ENCODE results near the gene ZNF619. TPM values are rescaled to one million over a fixed set of nuclear protein-coding genes. Genes with fewer than 3 reads are reported as not detected.

Gene ZNF619
- total and polyA plus RNA-seq, 7 experiments from 2014 or later: 2.9 to 13.9 (median 6.2) TPM

- intact Hi-C loops (cut with micrococcal nuclease): no loop called here
- H3K4me1 Mint-ChIP-seq: peaks cover 13 to 27% (median 26%) of the 10 kb centered on the region in 7 donors
- peaks cover 13 to 20% of the 10 kb centered on the region in 2 donors for H3K4me1 ChIP-seq (ENCODE audit: control insufficient read depth in 2 of 2, insufficient read depth in 2 of 2, low read length in 2 of 2)
- CTCF ChIA-PET: no interaction called here
- H3K27me3 Mint-ChIP-seq: no peaks in the 10 kb centered on the region
- H3K36me3 Mint-ChIP-seq: peaks cover 8 to 43% (median 25%) of the 10 kb centered on the region in 5 donors
- POLR2A ChIA-PET: interaction anchor here (1.2 kb wide), 1 partner anchor 7 kb away, joined by 7 read pairs; no protein-coding TSS in a partner anchor
- no peaks in the 10 kb centered on the region for H3K27me3 ChIP-seq (ENCODE audit: control insufficient read depth in 2 of 2, insufficient read depth in 2 of 2, low read length in 2 of 2)
- peak overlapping the region in 1 of 9 donors; percentile 31 for H3K27ac Mint-ChIP-seq
- H3K9me3 ChIP-seq (ENCODE audit: control insufficient read depth in 2 of 3, low read length in 3 of 3): no peaks in the 10 kb centered on the region
- ATAC-seq (no peak), DNase-seq (no peak)
- H3K4me3 Mint-ChIP-seq: no peak overlapping the region
- no peak overlapping the region for H3K27ac ChIP-seq (ENCODE audit: low read depth, low read length)
- no peak overlapping the region for H3K4me3 ChIP-seq (ENCODE audit: low read length)
- peaks cover 0 to 2% (median 0%) of the 10 kb centered on the region in 11 donors for H3K9me3 Mint-ChIP-seq
- peaks cover 0 to 15% (median 4%) of the 10 kb centered on the region in 3 experiments for H3K36me3 ChIP-seq (ENCODE audit: control insufficient read depth in 2 of 3, insufficient read depth in 3 of 3, low read length in 3 of 3)
Observed at GRCh38 chr3:40468018-40468417, 8.9 kb upstream of the ZNF619 start.

- Mint-ChIP-seq H3K9me3 (no peaks in the 10 kb centered on the region), H3K4me1 (peaks cover 0 to 4% (median 0%) of the 10 kb centered on the region in 7 donors), H3K27ac (no peak overlapping the region), H3K36me3 (peaks cover 0 to 19% (median 7%) of the 10 kb centered on the region in 5 donors), H3K4me3 (no peak overlapping the region), H3K27me3 (no peaks in the 10 kb centered on the region)
- H3K27me3 ChIP-seq (ENCODE audit: control insufficient read depth in 2 of 2, insufficient read depth in 2 of 2, low read length in 2 of 2): no peaks in the 10 kb centered on the region
- H3K36me3 ChIP-seq (ENCODE audit: control insufficient read depth in 2 of 3, insufficient read depth in 3 of 3, low read length in 3 of 3): peaks cover 0 to 4% (median 4%) of the 10 kb centered on the region in 3 experiments
- ChIA-PET CTCF (no interaction called here), POLR2A (interaction anchor here (1.0 kb wide), 1 partner anchor 14 kb away, joined by 4 read pairs; the partner anchor contains the start of gene RPL14)
- ATAC-seq (no peak), DNase-seq (no peak)
- no peak overlapping the region for H3K27ac ChIP-seq (ENCODE audit: low read depth, low read length)
- no peaks in the 10 kb centered on the region for H3K4me1 ChIP-seq (ENCODE audit: control insufficient read depth in 2 of 2, insufficient read depth in 2 of 2, low read length in 2 of 2)
- H3K9me3 ChIP-seq (ENCODE audit: control insufficient read depth in 2 of 3, low read length in 3 of 3): no peaks in the 10 kb centered on the region
- intact Hi-C loops (cut with micrococcal nuclease): no loop called here
- no peak overlapping the region for H3K4me3 ChIP-seq (ENCODE audit: low read length)
Observed at GRCh38 chr3:40470701-40471100, 6.2 kb upstream of the ZNF619 start.

DNA sequence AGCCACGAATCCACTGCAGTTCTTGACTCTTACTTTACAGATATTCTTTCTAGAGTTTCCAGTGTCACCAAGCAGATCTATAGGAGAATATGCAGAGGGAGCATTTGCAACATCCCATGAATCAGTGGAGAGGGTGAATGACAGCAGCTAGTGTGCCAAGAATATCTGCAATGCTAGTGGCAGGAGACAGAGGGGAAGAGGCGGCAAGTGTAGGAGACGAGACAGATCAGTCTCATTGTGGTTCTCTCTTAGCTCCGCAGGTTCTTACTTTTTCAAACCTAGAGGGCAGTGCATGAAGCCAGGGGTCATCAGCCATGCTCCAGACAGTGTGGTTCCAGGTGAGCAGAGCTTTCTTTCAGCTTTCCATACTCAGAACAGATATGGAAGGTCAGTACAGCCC, 744 bp downstream of the ZNF619 start:
- ChIA-PET POLR2A (interaction anchor here (1.0 to 4.1 kb wide), 4 partner anchors 13 to 46 kb away, joined by 5 to 23 read pairs (median 8); partner anchors contain the start of genes RPL14 and ZNF620), CTCF (interaction anchor here (1.0 kb wide), 1 partner anchor 169 kb away, joined by 3 read pairs; no protein-coding TSS in a partner anchor)
- H3K27ac Mint-ChIP-seq: peak overlapping the region; percentile 61 to 97 (median 90)
- peaks cover 10 to 31% (median 18%) of the 10 kb centered on the region in 5 donors for H3K36me3 Mint-ChIP-seq
- no peaks in the 10 kb centered on the region for H3K27me3 Mint-ChIP-seq
- no peaks in the 10 kb centered on the region for H3K9me3 Mint-ChIP-seq
- H3K27me3 ChIP-seq (ENCODE audit: control insufficient read depth in 2 of 2, insufficient read depth in 2 of 2, low read length in 2 of 2): no peaks in the 10 kb centered on the region
- H3K27ac ChIP-seq (ENCODE audit: low read depth, low read length): peak overlapping the region; percentile 80
- H3K4me3 ChIP-seq (ENCODE audit: low read length): peak overlapping the region; percentile 82
- H3K4me1 ChIP-seq (ENCODE audit: control insufficient read depth in 2 of 2, insufficient read depth in 2 of 2, low read length in 2 of 2): peaks cover 7 to 12% of the 10 kb centered on the region in 2 donors
- H3K4me1 Mint-ChIP-seq: peaks cover 19 to 44% (median 39%) of the 10 kb centered on the region in 7 donors
- peaks cover 0 to 7% (median 0%) of the 10 kb centered on the region in 3 experiments for H3K36me3 ChIP-seq (ENCODE audit: control insufficient read depth in 2 of 3, insufficient read depth in 3 of 3, low read length in 3 of 3)
- DNase-seq (no peak), ATAC-seq (no peak)
- H3K9me3 ChIP-seq (ENCODE audit: control insufficient read depth in 2 of 3, low read length in 3 of 3): no peaks in the 10 kb centered on the region
- intact Hi-C loops (cut with micrococcal nuclease): loop anchor here (1.0 kb wide), 6 partner anchors 20 to 1485 kb away; partner anchors contain the start of genes RPL14 (in 2 of the 2), ZNF620 (in 2 of the 2), ZNF621 (in 2 of the 2) and EIF1B (in 1 of the 2)
- peak overlapping the region; percentile 84 to 97 (median 89) for H3K4me3 Mint-ChIP-seq

GRCh38 chr3:40487172-40487571, 10.2 kb downstream of the ZNF619 start:
- Histone ChIP-seq H3K4me1 (ENCODE audit: control insufficient read depth in 2 of 2, insufficient read depth in 2 of 2, low read length in 2 of 2) (peaks cover 0 to 11% of the 10 kb centered on the region in 2 donors), H3K27ac (ENCODE audit: low read depth, low read length) (no peak overlapping the region), H3K9me3 (ENCODE audit: control insufficient read depth in 2 of 3, low read length in 3 of 3) (peaks cover 0 to 18% (median 10%) of the 10 kb centered on the region in 3 experiments), H3K36me3 (ENCODE audit: control insufficient read depth in 2 of 3, insufficient read depth in 3 of 3, low read length in 3 of 3) (peaks cover 0 to 30% (median 6%) of the 10 kb centered on the region in 3 experiments), H3K27me3 (ENCODE audit: control insufficient read depth in 2 of 2, insufficient read depth in 2 of 2, low read length in 2 of 2) (no peaks in the 10 kb centered on the region), H3K4me3 (ENCODE audit: low read length) (no peak overlapping the region)
- H3K9me3 Mint-ChIP-seq: peaks cover 0 to 40% (median 20%) of the 10 kb centered on the region in 11 donors
- DNase-seq (no peak), ATAC-seq (no peak)
- intact Hi-C loops (cut with micrococcal nuclease): no loop called here
- CTCF ChIA-PET: no interaction called here
- no peak overlapping the region for H3K4me3 Mint-ChIP-seq
- H3K27me3 Mint-ChIP-seq: no peaks in the 10 kb centered on the region
- H3K4me1 Mint-ChIP-seq: peaks cover 5 to 14% (median 6%) of the 10 kb centered on the region in 7 donors
- H3K36me3 Mint-ChIP-seq: peaks cover 30 to 63% (median 58%) of the 10 kb centered on the region in 5 donors
- POLR2A ChIA-PET: interaction anchor here (1.7 kb wide), 1 partner anchor 22 kb away, joined by 3 read pairs; no protein-coding TSS in a partner anchor
- no peak overlapping the region for H3K27ac Mint-ChIP-seq

- peaks cover 0 to 22% (median 6%) of the 10 kb centered on the region in 3 experiments for H3K36me3 ChIP-seq (ENCODE audit: control insufficient read depth in 2 of 3, insufficient read depth in 3 of 3, low read length in 3 of 3)
- ChIA-PET CTCF (no interaction called here), POLR2A (no interaction called here)
- H3K4me1 ChIP-seq (ENCODE audit: control insufficient read depth in 2 of 2, insufficient read depth in 2 of 2, low read length in 2 of 2): no peaks in the 10 kb centered on the region
- H3K27ac Mint-ChIP-seq: no peak overlapping the region
- peaks cover 29 to 52% (median 37%) of the 10 kb centered on the region in 5 donors for H3K36me3 Mint-ChIP-seq
- DNase-seq (no peak), ATAC-seq (no peak)
- peaks cover 0 to 18% (median 10%) of the 10 kb centered on the region in 3 experiments for H3K9me3 ChIP-seq (ENCODE audit: control insufficient read depth in 2 of 3, low read length in 3 of 3)
- H3K27me3 Mint-ChIP-seq: no peaks in the 10 kb centered on the region
- H3K4me3 Mint-ChIP-seq: no peak overlapping the region
- peaks cover 0 to 2% (median 0%) of the 10 kb centered on the region in 7 donors for H3K4me1 Mint-ChIP-seq
- intact Hi-C loops (cut with micrococcal nuclease): no loop called here
- no peak overlapping the region for H3K27ac ChIP-seq (ENCODE audit: low read depth, low read length)
- peaks cover 0 to 39% (median 20%) of the 10 kb centered on the region in 11 donors for H3K9me3 Mint-ChIP-seq
- no peak overlapping the region for H3K4me3 ChIP-seq (ENCODE audit: low read length)
- H3K27me3 ChIP-seq (ENCODE audit: control insufficient read depth in 2 of 2, insufficient read depth in 2 of 2, low read length in 2 of 2): no peaks in the 10 kb centered on the region
Observed at GRCh38 chr3:40490916-40491315, 14.0 kb downstream of the ZNF619 start.

DNA sequence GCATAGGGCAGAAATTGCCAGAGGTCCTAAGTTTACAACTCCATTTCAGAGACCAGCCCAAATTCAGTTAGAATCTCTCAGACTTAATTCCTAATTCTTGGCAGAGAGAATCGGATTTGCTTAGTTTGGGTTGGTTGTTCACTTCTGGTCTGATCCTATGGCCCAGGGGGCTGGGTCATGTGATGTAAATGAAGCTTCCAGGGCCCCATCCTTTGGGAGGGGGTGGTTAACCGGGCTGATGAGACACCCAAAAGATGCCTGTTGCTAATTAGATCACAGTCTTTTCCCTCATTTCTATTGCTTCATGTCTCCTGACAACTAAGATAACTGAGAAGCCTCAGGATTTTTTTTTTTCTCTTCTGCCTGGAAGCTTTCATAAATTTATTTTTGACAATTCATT, 17.8 kb downstream of the ZNF619 start:
- intact Hi-C loops (cut with micrococcal nuclease): no loop called here
- ChIA-PET POLR2A (no interaction called here), CTCF (interaction anchor here (0.6 kb wide), 1 partner anchor 1119 kb away, joined by 5 read pairs; no protein-coding TSS in a partner anchor)
- H3K4me3 Mint-ChIP-seq: no peak overlapping the region
- no peaks in the 10 kb centered on the region for H3K9me3 ChIP-seq (ENCODE audit: control insufficient read depth in 2 of 3, low read length in 3 of 3)
- ATAC-seq: no peak
- H3K9me3 Mint-ChIP-seq: peaks cover 0 to 6% (median 2%) of the 10 kb centered on the region in 11 donors
- H3K27me3 ChIP-seq (ENCODE audit: control insufficient read depth in 2 of 2, insufficient read depth in 2 of 2, low read length in 2 of 2): no peaks in the 10 kb centered on the region
- H3K4me1 ChIP-seq (ENCODE audit: control insufficient read depth in 2 of 2, insufficient read depth in 2 of 2, low read length in 2 of 2): no peaks in the 10 kb centered on the region
- H3K27ac Mint-ChIP-seq: no peak overlapping the region
- DNase-seq: no peak
- H3K27me3 Mint-ChIP-seq: peaks cover 0 to 2% (median 0%) of the 10 kb centered on the region in 5 donors
- H3K27ac ChIP-seq (ENCODE audit: low read depth, low read length): no peak overlapping the region
- peaks cover 5 to 28% (median 12%) of the 10 kb centered on the region in 5 donors for H3K36me3 Mint-ChIP-seq
- H3K36me3 ChIP-seq (ENCODE audit: control insufficient read depth in 2 of 3, insufficient read depth in 3 of 3, low read length in 3 of 3): no peaks in the 10 kb centered on the region
- no peak overlapping the region for H3K4me3 ChIP-seq (ENCODE audit: low read length)
- no peaks in the 10 kb centered on the region for H3K4me1 Mint-ChIP-seq

All from naive thymus-derived CD4-positive, alpha-beta T cell (primary cell).